ENCODE data around the gene VRK1.

VRK1 gene

GRCh38 chr14:96798956-96799355, 1.8 kb downstream of the VRK1 start:
- no peak for TF ChIP-seq CTCF (IDR thresholded peaks at IDR 0.05; ENCODE audit: extremely low read depth, missing control alignments)
- DNase-seq (ENCODE audit: low spot score): no peak

- no peak for DNase-seq (ENCODE audit: low spot score)
Observed at GRCh38 chr14:96799489-96800054, 2.4 kb downstream of the VRK1 start.

DNA sequence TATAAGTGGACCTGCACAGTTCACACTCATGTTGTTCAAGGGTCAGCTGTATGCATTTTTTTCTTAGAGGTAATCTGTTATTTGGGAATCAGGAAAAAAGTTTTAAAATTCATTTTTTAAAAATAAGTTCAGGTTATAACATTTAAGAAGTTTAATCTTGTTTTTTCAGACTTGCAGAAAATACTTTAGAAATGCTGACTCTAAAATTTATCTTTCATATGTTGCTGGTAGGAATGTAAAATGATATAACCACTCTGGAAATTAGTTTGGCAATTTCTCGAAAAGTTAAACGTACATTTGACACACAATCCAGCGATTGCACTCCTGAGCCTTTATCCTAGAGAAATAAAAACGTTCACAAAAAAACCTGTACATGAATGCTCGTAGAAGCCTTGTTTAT, 4.7 kb downstream of the VRK1 start:
- no peak for DNase-seq (ENCODE audit: low spot score)
- no peak for TF ChIP-seq CTCF (IDR thresholded peaks at IDR 0.05; ENCODE audit: extremely low read depth, missing control alignments)

More at GRCh38 chr14:96799489-96800054, 2.4 kb downstream of the VRK1 start:
- no peak for TF ChIP-seq CTCF (IDR thresholded peaks at IDR 0.05; ENCODE audit: extremely low read depth, missing control alignments)

DNA sequence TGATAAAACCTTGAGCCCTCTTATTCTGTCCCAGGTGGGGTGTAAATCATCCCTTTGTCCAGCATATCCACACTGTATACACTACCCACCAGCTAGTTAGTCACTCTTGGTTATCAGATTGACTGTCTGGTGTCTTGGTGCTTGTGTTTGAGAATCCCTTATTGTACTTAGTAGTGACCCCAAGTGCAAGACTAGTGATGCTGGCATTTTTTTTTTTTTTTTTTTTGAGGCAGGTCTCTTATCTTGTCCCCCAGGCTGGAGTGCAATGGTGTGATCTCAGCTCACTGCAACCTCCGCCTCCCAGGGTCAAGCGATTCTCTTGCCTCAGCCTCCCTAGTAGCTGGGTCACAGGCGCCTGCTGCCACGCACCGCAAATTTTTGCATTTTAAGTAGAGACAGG, 5.8 kb downstream of the VRK1 start:
- TF ChIP-seq CTCF (IDR thresholded peaks at IDR 0.05; ENCODE audit: extremely low read depth, missing control alignments): no peak
- DNase-seq (ENCODE audit: low spot score): no peak

- no peak for DNase-seq (ENCODE audit: low spot score)
- no peak for TF ChIP-seq CTCF (IDR thresholded peaks at IDR 0.05; ENCODE audit: extremely low read depth, missing control alignments)
Observed at GRCh38 chr14:96803958-96804357, 6.8 kb downstream of the VRK1 start.

DNA sequence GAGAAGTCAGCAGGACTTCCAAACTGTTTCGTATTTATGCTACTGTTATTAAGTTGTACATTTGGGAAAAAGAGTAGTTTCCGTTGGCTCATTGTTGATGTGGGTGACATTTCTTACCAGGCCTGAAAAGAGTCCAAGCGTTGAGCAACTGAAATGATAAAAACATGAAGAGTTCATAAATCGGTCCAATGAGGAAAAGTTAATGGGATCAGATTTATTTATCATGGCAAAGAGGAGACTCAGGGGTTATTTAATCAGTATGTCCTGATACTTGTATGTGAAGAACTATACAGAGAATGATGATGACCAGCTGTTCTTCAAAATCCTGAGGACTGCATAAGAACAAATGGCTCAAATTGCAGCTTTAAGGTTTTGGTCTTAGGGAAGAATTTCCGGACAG, 7.7 kb downstream of the VRK1 start:
- no peak for DNase-seq (ENCODE audit: low spot score)

DNA sequence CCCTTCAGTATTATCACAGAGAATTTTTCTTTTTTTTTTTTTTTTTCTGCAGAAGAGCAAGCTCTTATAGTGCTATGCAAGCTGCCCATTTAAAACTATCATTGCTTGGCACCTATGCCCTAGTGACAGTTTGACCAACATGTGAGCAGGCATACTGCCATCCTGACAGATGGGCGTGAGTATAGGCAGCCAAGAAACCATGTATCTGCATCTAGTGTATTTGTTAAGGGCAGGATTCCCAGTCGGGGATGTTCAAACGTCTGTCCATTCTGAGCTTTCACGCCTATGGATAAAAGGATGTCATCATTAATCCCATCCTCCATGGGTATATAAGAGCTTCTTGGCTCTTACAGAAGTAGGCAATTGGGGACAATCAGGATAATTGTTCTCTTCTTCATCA, 8.8 kb downstream of the VRK1 start:
- TF ChIP-seq CTCF (IDR thresholded peaks at IDR 0.05; ENCODE audit: extremely low read depth, missing control alignments): no peak
- no peak for DNase-seq (ENCODE audit: low spot score)

More for the DNA sequence above, 7.7 kb downstream of the VRK1 start:
- TF ChIP-seq CTCF (IDR thresholded peaks at IDR 0.05; ENCODE audit: extremely low read depth, missing control alignments): no peak

Data from GM20000 (cell line).